Endothelial cell of umbilical vein (primary cell): Measurements from ENCODE around the gene KIF5C. TPM values are rescaled to one million over a fixed set of nuclear protein-coding genes. Genes with fewer than 3 reads are reported as not detected.

ENCODE experiments used
- BruUV-seq: library from RNA; stranded (reverse); fragments of 400-500 nt; replicated peaks from 2 replicates; lab custom pipeline; 2021; lab: Mats Ljungman, UMichigan
- CTCF ChIA-PET: fragments of 300-600, 350-600 bp; sonication (Branson Sonifier 250); formaldehyde crosslinking; loops from one replicate; lab custom pipeline; 2021; ENCODE audit warnings: antibody characterized with exemption, inconsistent platforms; lab: Charles Lee
- POLR2A ChIA-PET: fragments of 300-600, 350-600 bp; sonication (Branson Sonifier 250); formaldehyde crosslinking; loops from one replicate; lab custom pipeline; 2021; ENCODE audit warnings: antibody characterized with exemption, inconsistent platforms; lab: Charles Lee
- DNase-seq: peaks from one replicate; pipeline ENCODE4 v3.0.0-alpha.2; 2011; ENCODE audit warnings: low read depth, low spot score
- FAIRE-seq: peaks from 2 replicates; lab custom pipeline; 2011; peaks lifted over from hg19 to GRCh38; lab: Jason Lieb, UNC
- H2AFZ ChIP-seq: 2 replicates; pipeline ENCODE4 v1.6.0; 2012; ENCODE audit warnings: low read depth, low read length, control low read depth, inconsistent platforms
- H3K27ac ChIP-seq: 2 replicates; pipeline ENCODE4 v1.5.1; 2011; ENCODE audit warnings: low read depth, mild to moderate bottlenecking, control low read depth, low read length, moderate library complexity; ENCODE audit not compliant: insufficient read depth
- H3K27me3 ChIP-seq, 2 experiments: 2 replicates each; pipeline versions ENCODE4 v1.6.0 to v1.6.1; 2011; ENCODE audit warnings: low read length in 2 of 2, mixed read lengths in 1 of 2; ENCODE audit not compliant: control insufficient read depth in 2 of 2, insufficient read depth in 2 of 2
- H3K36me3 ChIP-seq, 2 experiments: 2 replicates in 1 of 2; 3 replicates in 1 of 2; pipeline ENCODE4 v1.5.1; 2011; ENCODE audit warnings: low read length in 2 of 2, mild to moderate bottlenecking in 1 of 2, moderate library complexity in 1 of 2; ENCODE audit not compliant: control insufficient read depth in 2 of 2, insufficient read depth in 2 of 2; ENCODE audit errors: extremely low read depth in 1 of 2
- H3K4me1 ChIP-seq: 3 replicates; pipeline ENCODE4 v1.5.1; 2011; ENCODE audit warnings: mild to moderate bottlenecking, low read length; ENCODE audit not compliant: control insufficient read depth, insufficient read depth; ENCODE audit errors: extremely low read depth
- H3K4me2 ChIP-seq: 2 replicates; pipeline ENCODE4 v1.6.1; 2011; ENCODE audit warnings: low read length, control low read depth, mixed read lengths; ENCODE audit not compliant: insufficient read depth
- H3K4me3 ChIP-seq, 3 experiments: fragments of 200-600 bp in 1 of 3; sonication (generic), shearing (Covaris generic) in 1 of 3; replicated peaks in 1 of 3; 2 replicates each; pipeline ENCODE4 v1.5.1; 2011 to 2016; ENCODE audit warnings: control low read depth in 3 of 3, low read length in 3 of 3, mild to moderate bottlenecking in 2 of 3, inconsistent platforms in 1 of 3, low read depth in 1 of 3, moderate library complexity in 1 of 3; ENCODE audit not compliant: insufficient read depth in 1 of 3
- H3K79me2 ChIP-seq: 2 replicates; pipeline ENCODE4 v1.6.0; 2012; ENCODE audit warnings: low read length, inconsistent platforms; ENCODE audit not compliant: control insufficient read depth, insufficient read depth
- H3K9ac ChIP-seq: replicated peaks from 2 replicates; pipeline ENCODE3; 2011; ENCODE audit warnings: low read length, control low read depth; ENCODE audit not compliant: insufficient read depth; ENCODE audit errors: extremely low read depth
- H3K9me1 ChIP-seq: replicated peaks from 3 replicates; pipeline ENCODE4 v1.6.0; 2011; ENCODE audit warnings: mild to moderate bottlenecking, low read length; ENCODE audit not compliant: control insufficient read depth, insufficient read depth; ENCODE audit errors: extremely low read depth
- H3K9me3 ChIP-seq: replicated peaks from 2 replicates; pipeline ENCODE4 v1.5.1; 2012; ENCODE audit warnings: low read length, inconsistent platforms; ENCODE audit not compliant: control insufficient read depth, insufficient read depth
- H4K20me1 ChIP-seq: replicated peaks from 2 replicates; pipeline ENCODE3; 2011; ENCODE audit warnings: mild to moderate bottlenecking, low read length; ENCODE audit not compliant: control insufficient read depth, insufficient read depth; ENCODE audit errors: extremely low read depth
- EZH2 ChIP-seq: IDR thresholded peaks from 2 replicates; pipeline ENCODE4 v1.6.1; 2012; ENCODE audit warnings: borderline replicate concordance, low read depth, mild to moderate bottlenecking, moderate library complexity, low read length, inconsistent platforms; ENCODE audit not compliant: severe bottlenecking
- FOS ChIP-seq: IDR thresholded peaks from 2 replicates; pipeline ENCODE4 v1.6.1; 2011; ENCODE audit warnings: mild to moderate bottlenecking, low read length, moderate library complexity, borderline replicate concordance; ENCODE audit not compliant: insufficient read depth
- GATA2 ChIP-seq: IDR thresholded peaks from 2 replicates; pipeline ENCODE4 v1.7.0; 2011; ENCODE audit warnings: low read depth, mild to moderate bottlenecking, moderate library complexity, mixed read lengths, low read length; ENCODE audit not compliant: insufficient read length, insufficient read depth
- JUN ChIP-seq: IDR thresholded peaks from 2 replicates; pipeline ENCODE4 v1.6.1; 2011; ENCODE audit warnings: borderline replicate concordance, low read depth; ENCODE audit not compliant: insufficient read length, insufficient read depth
- MYC ChIP-seq: IDR thresholded peaks from one replicate; pipeline ENCODE4 v1.6.1; 2011; ENCODE audit warnings: mild to moderate bottlenecking, low read depth, low read length
- POLR2A ChIP-seq: IDR thresholded peaks from 2 replicates; pipeline ENCODE4 v1.6.1; 2012; ENCODE audit warnings: low read depth, mild to moderate bottlenecking, control low read depth, low read length
- POLR2AphosphoS5 ChIP-seq: IDR thresholded peaks from 2 replicates; pipeline ENCODE4 v1.6.1; 2012; ENCODE audit warnings: low read depth, mild to moderate bottlenecking, control low read depth, low read length, moderate library complexity; ENCODE audit not compliant: insufficient read depth
- dilution Hi-C: fragments of 300-500 bp; cut with MboI; formaldehyde crosslinking; loops from one replicate; pipeline ENCODE4 v1.15.0; 2019; ENCODE audit warnings: low sequenced_read_pairs; ENCODE audit not compliant: extremely low pct_ligation_motif_present
- intact Hi-C: fragments of 100-400 bp; cut with micrococcal nuclease; formaldehyde crosslinking; loops from one replicate; pipeline ENCODE4 v1.10.0; 2022
- polyA plus RNA-seq, 4 experiments: library from polyadenylated mRNA; depleted of rRNA in 3 of 4; stranded (reverse) in 3 of 4; unstranded in 1 of 4; fragments of >200 nt; gene quantifications; 2 replicates each; pipeline versions ENCODE4 v1.2.1 to v1.2.3, GENCODE V29; 2011 to 2012; ENCODE audit warnings: missing spikeins in 1 of 4
- total RNA-seq: library from RNA; stranded (reverse); gene quantifications from 2 replicates; pipeline ENCODE4 v1.2.3, GENCODE V29; 2021
- TF ChIP-seq, protein P1 (sequence below): IDR thresholded peaks from 2 replicates; pipeline ENCODE4 v1.6.1; 2011; ENCODE audit not compliant: insufficient read depth, insufficient read length
- TF ChIP-seq, protein P2 (sequence below), 2 donors: IDR thresholded peaks; 1 replicate in 1 of 2; 2 replicates in 1 of 2; pipeline ENCODE4 v1.5.1; 2011; ENCODE audit warnings: low read length in 2 of 2, mild to moderate bottlenecking in 2 of 2, moderate library complexity in 2 of 2, control low read depth in 1 of 2, inconsistent platforms in 1 of 2, low read depth in 1 of 2; ENCODE audit not compliant: insufficient read depth in 1 of 2; ENCODE audit errors: extremely low read depth in 1 of 2

KIF5C gene
- total and polyA plus RNA-seq, 2 donors (not counting 3 experiments of a cell fraction or from before 2014, with no cell fraction given) = 0.01 to 0.55 TPM

DNA sequence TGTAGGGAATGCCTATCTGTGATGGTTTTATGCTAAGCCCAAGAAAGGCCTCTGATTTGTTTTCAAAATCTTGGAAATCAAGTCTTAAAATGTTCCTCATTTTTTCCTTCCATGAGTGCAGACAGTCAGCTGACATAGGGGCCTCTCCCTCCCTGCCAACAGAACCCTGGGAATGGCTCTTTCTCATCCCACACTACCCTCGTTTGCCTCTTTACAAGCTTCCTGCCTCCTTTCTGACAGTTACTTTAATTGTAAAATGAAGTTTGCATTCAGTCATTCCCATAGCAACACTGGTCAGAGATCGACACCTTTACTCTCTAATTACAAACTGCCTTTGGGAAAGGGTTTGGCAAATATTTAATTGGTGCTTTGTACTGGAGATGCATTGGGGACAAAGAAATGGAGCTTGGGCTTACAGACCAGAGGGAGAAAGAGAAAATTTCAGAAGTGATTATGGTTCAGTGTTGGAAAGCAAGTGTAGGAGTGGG lies 25.4 kb downstream of the KIF5C start:
- H3K9me1 ChIP-seq = no peaks in the 10 kb centered on the region
- intact Hi-C loops (no loop called here), dilution Hi-C loops (no loop called here)
- no peaks in the 10 kb centered on the region for H3K79me2 ChIP-seq
- TF ChIP-seq, protein P1, sequence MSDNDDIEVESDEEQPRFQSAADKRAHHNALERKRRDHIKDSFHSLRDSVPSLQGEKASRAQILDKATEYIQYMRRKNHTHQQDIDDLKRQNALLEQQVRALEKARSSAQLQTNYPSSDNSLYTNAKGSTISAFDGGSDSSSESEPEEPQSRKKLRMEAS = no peak
- no peak for TF ChIP-seq EZH2
- no peak for TF ChIP-seq GATA2
- TF ChIP-seq MYC = no peak
- no peak overlapping the region for H2AFZ ChIP-seq
- H4K20me1 ChIP-seq = no peaks in the 10 kb centered on the region
- no peaks in the 10 kb centered on the region for H3K4me1 ChIP-seq
- no peak overlapping the region for H3K4me2 ChIP-seq
- FAIRE-seq (no peak), DNase-seq (no peak)
- no peaks in the 10 kb centered on the region for H3K36me3 ChIP-seq
- no peak overlapping the region for H3K9ac ChIP-seq
- no peak overlapping the region for H3K27ac ChIP-seq
- no peak overlapping the region for H3K4me3 ChIP-seq
- no peaks in the 10 kb centered on the region for H3K9me3 ChIP-seq
- ChIA-PET CTCF (interaction anchor here (0.8 to 1.8 kb wide), 4 partner anchors 9 to 391 kb away, joined by 3 to 4 read pairs (median 3); no protein-coding TSS in a partner anchor), POLR2A (no interaction called here)
- BruUV-seq = no TSS peak
- H3K27me3 ChIP-seq = peaks cover 0 to 7% of the 10 kb centered on the region in 2 experiments

DNA sequence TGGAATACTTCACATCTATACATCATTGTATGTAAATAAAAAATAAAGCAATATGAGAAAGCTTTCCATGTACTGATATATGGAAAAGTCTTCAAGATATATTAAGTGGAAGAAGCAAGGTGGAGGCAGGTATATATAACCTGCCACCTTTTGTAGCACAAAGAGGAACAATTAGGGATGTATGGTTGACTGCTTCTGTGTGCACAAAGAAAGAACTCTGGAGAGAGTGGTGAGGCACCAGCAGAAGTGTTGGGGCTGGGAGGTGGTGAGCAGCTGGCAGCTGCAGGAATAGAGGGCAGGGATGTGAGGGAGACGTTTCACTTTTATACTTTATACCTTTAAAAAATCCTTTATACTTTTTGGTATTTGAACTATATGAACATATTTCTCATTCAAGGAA lies 26.1 kb downstream of the KIF5C start:
- ChIA-PET POLR2A (no interaction called here), CTCF (interaction anchor here (0.8 to 1.8 kb wide), 3 partner anchors 11 to 392 kb away, joined by 3 read pairs; no protein-coding TSS in a partner anchor)
- TF ChIP-seq EZH2 = no peak
- no peak for TF ChIP-seq GATA2
- TF ChIP-seq FOS = no peak
- TF ChIP-seq, protein P2, sequence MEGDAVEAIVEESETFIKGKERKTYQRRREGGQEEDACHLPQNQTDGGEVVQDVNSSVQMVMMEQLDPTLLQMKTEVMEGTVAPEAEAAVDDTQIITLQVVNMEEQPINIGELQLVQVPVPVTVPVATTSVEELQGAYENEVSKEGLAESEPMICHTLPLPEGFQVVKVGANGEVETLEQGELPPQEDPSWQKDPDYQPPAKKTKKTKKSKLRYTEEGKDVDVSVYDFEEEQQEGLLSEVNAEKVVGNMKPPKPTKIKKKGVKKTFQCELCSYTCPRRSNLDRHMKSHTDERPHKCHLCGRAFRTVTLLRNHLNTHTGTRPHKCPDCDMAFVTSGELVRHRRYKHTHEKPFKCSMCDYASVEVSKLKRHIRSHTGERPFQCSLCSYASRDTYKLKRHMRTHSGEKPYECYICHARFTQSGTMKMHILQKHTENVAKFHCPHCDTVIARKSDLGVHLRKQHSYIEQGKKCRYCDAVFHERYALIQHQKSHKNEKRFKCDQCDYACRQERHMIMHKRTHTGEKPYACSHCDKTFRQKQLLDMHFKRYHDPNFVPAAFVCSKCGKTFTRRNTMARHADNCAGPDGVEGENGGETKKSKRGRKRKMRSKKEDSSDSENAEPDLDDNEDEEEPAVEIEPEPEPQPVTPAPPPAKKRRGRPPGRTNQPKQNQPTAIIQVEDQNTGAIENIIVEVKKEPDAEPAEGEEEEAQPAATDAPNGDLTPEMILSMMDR (IDR thresholded peaks at IDR 0.05; ENCODE audit: extremely low read depth in 1 of 2, insufficient read depth in 1 of 2, low read depth in 1 of 2, low read length in 2 of 2) = no peak
- TF ChIP-seq, protein P1 = no peak
- TF ChIP-seq POLR2A = no peak
- TF ChIP-seq POLR2AphosphoS5 = no peak
- no peak for TF ChIP-seq JUN
- TF ChIP-seq MYC = no peak

More for the DNA sequence above, 26.1 kb downstream of the KIF5C start:
- no TSS peak for BruUV-seq
- H2AFZ ChIP-seq = no peak overlapping the region
- H3K79me2 ChIP-seq = no peaks in the 10 kb centered on the region
- H3K36me3 ChIP-seq = no peaks in the 10 kb centered on the region
- no peak overlapping the region for H3K9ac ChIP-seq
- dilution Hi-C loops (no loop called here), intact Hi-C loops (no loop called here)
- H4K20me1 ChIP-seq = no peaks in the 10 kb centered on the region
- no peaks in the 10 kb centered on the region for H3K9me3 ChIP-seq
- H3K9me1 ChIP-seq = no peaks in the 10 kb centered on the region
- FAIRE-seq (no peak), DNase-seq (no peak)
- H3K27me3 ChIP-seq = peaks cover 0 to 6% of the 10 kb centered on the region in 2 experiments
- no peak overlapping the region for H3K4me2 ChIP-seq
- H3K4me3 ChIP-seq = no peak overlapping the region
- no peak overlapping the region for H3K27ac ChIP-seq
- H3K4me1 ChIP-seq = no peaks in the 10 kb centered on the region
